GM12874 (cell line): ENCODE results near the gene UFD1.

ENCODE experiments used
- TF ChIP-seq, protein P1 (sequence below): IDR thresholded peaks from 2 replicates; pipeline ENCODE4 v1.5.1; 2011; ENCODE audit warnings: low read depth, mild to moderate bottlenecking, control low read depth, low read length, moderate library complexity; ENCODE audit not compliant: insufficient read depth

Gene UFD1

DNA sequence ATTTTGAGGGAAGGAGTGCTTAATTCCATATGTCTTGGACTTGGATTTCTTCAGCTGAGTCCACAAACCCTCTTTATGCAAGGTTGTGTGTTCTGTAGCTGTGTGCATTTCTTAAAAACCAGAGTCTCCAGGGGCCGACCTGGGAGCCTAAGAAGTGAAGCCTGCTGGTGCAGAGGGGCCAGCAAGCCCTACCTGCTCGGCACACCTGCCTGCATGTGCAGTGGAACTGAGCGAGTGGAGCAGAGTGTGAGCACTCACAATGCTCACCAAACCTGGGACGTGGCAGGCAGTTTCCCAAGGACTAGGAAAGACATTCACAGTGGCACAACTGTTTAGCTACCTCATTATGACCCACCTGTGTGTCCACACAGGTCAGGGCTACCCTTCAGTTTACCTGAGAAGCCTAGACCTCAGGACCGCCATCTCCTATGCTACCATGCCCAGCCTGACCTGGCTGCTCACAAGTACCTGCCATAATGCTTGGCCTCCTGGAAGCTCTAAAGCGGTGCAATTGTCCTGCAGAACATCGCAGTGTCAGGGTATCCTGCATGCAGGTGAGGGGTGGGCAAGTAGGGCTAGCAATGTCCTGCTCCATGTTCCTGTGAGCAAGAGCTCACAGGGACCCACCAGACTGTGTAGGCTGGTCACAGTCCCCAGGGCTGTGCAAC lies 35.3 kb downstream of the UFD1 start:
- TF ChIP-seq, protein P1, sequence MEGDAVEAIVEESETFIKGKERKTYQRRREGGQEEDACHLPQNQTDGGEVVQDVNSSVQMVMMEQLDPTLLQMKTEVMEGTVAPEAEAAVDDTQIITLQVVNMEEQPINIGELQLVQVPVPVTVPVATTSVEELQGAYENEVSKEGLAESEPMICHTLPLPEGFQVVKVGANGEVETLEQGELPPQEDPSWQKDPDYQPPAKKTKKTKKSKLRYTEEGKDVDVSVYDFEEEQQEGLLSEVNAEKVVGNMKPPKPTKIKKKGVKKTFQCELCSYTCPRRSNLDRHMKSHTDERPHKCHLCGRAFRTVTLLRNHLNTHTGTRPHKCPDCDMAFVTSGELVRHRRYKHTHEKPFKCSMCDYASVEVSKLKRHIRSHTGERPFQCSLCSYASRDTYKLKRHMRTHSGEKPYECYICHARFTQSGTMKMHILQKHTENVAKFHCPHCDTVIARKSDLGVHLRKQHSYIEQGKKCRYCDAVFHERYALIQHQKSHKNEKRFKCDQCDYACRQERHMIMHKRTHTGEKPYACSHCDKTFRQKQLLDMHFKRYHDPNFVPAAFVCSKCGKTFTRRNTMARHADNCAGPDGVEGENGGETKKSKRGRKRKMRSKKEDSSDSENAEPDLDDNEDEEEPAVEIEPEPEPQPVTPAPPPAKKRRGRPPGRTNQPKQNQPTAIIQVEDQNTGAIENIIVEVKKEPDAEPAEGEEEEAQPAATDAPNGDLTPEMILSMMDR, result no peak

DNA sequence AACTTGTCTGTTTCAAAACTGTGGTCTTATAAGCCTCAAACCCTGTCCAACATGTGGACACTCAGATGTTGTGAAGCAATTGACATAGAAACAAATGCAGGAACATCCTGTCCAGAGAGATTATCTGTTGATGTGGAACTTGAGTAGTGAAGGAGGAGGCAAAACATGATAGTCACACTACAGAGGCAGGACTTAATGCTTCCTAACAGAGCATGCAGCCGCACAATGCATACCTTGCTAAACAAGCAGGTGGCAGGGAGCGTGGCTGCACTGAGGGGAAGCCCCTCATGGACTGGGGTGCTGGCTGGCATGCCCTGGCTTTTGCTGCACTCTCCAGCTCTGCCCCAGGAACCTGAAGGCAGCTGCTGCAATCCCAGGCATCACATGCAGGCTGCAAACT lies 36.8 kb downstream of the UFD1 start:
- TF ChIP-seq, protein P1, result no peak

- TF ChIP-seq, protein P1, result no peak
Observed at GRCh38 chr22:19440411-19441195, 38.4 kb downstream of the UFD1 start.

GRCh38 chr22:19438298-19438697 lies 40.7 kb downstream of the UFD1 start:
- TF ChIP-seq, protein P1, result no peak

GRCh38 chr22:19434829-19435580 lies 44.0 kb downstream of the UFD1 start:
- TF ChIP-seq, protein P1, result no peak

GRCh38 chr22:19434401-19434800 lies 44.6 kb downstream of the UFD1 start:
- TF ChIP-seq, protein P1, result no peak
